Ureter (tissue), 1 donor: ENCODE measurements around the gene CTCFL. TPM values are rescaled to one million over a fixed set of nuclear protein-coding genes. Genes with fewer than 3 reads are reported as not detected.
"Not testable (repeated sequence)": the region's sequence is repeated elsewhere in the genome, so short reads cannot be mapped to it uniquely, and the experiment has no call there.

Experiments
- DNase-seq: peaks from one replicate; pipeline ENCODE4 v3.0.0-alpha.2; 2020; ENCODE audit warnings: low spot score
- total RNA-seq: library from RNA; stranded (reverse); gene quantifications from one replicate; pipeline ENCODE4 v1.2.4, GENCODE V29; 2023
- donor health status: DM: yes; HTN: yes; CAD: no.

The CTCFL gene
- total RNA-seq, 1 donor from 2014 or later = not detected

- DNase-seq = no peak
These were observed 16.1 kb downstream of the CTCFL start for GRCh38 chr20:57508831-57509230.

- DNase-seq = no peak
These were observed 16.6 kb downstream of the CTCFL start for GRCh38 chr20:57508381-57508780.

- DNase-seq = no peak
These were observed 17.5 kb downstream of the CTCFL start for GRCh38 chr20:57507477-57507876.

GRCh38 chr20:57505979-57506378, 19.0 kb downstream of the CTCFL start:
- DNase-seq = no peak

- no peak for DNase-seq
These were observed 20.5 kb downstream of the CTCFL start for GRCh38 chr20:57504411-57504810.

- DNase-seq = no peak
These were observed 21.8 kb downstream of the CTCFL start for GRCh38 chr20:57503035-57503658.

- no peak for DNase-seq
These were observed 22.6 kb downstream of the CTCFL start for GRCh38 chr20:57502336-57502700.

GRCh38 chr20:57501461-57502335, 23.2 kb downstream of the CTCFL start:
- no peak for DNase-seq

GRCh38 chr20:57500962-57501361, 24.0 kb downstream of the CTCFL start:
- DNase-seq = no peak

GRCh38 chr20:57500235-57500634, 24.7 kb downstream of the CTCFL start:
- no peak for DNase-seq

GRCh38 chr20:57499676-57500075, 25.3 kb downstream of the CTCFL start:
- DNase-seq = no peak

- no peak for DNase-seq
These were observed 26.2 kb downstream of the CTCFL start for GRCh38 chr20:57498425-57499400.

GRCh38 chr20:57496592-57496991, 28.3 kb downstream of the CTCFL start:
- no peak for DNase-seq

- DNase-seq = no peak
These were observed 29.0 kb downstream of the CTCFL start for GRCh38 chr20:57495978-57496377.

GRCh38 chr20:57493091-57493615, 31.8 kb downstream of the CTCFL start:
- DNase-seq = no peak

- DNase-seq = no peak
These were observed 33.6 kb downstream of the CTCFL start for GRCh38 chr20:57491373-57491772.

- DNase-seq = not testable (repeated sequence)
These were observed 36.7 kb downstream of the CTCFL start for GRCh38 chr20:57488277-57488676.

- no peak for DNase-seq
These were observed 39.2 kb downstream of the CTCFL start for GRCh38 chr20:57485770-57486169.

GRCh38 chr20:57484772-57485171, 40.2 kb downstream of the CTCFL start:
- no peak for DNase-seq

GRCh38 chr20:57483287-57484050, 41.5 kb downstream of the CTCFL start:
- no peak for DNase-seq

- no peak for DNase-seq
These were observed 42.1 kb downstream of the CTCFL start for GRCh38 chr20:57482796-57483195.
